Mesodermal cell (in vitro differentiated cells): Measurements from ENCODE around the gene ATP6V0A1.
"Not testable (repeated sequence)": the region's sequence is repeated elsewhere in the genome, so short reads cannot be mapped to it uniquely, and the experiment has no call there.

ENCODE experiments used
- H3K27ac ChIP-seq: 2 replicates; pipeline ENCODE4 v1.7.0; 2013; ENCODE audit warnings: mild to moderate bottlenecking, low read depth, low read length, moderate library complexity; ENCODE audit not compliant: severe bottlenecking
- H3K36me3 ChIP-seq: 2 replicates; pipeline ENCODE4 v1.7.1; 2013; ENCODE audit warnings: mild to moderate bottlenecking, low read length, moderate library complexity; ENCODE audit not compliant: control insufficient read depth, insufficient read depth
- H3K4me1 ChIP-seq: one replicate; pipeline ENCODE4 v1.7.1; 2013; ENCODE audit warnings: mild to moderate bottlenecking, low read length; ENCODE audit not compliant: insufficient read depth, control insufficient read depth, poor library complexity, severe bottlenecking
- H3K4me3 ChIP-seq: 2 replicates; pipeline ENCODE4 v1.7.0; 2013; ENCODE audit warnings: low read length, control low read depth, mild to moderate bottlenecking; ENCODE audit not compliant: insufficient read depth, poor library complexity, severe bottlenecking; ENCODE audit errors: extremely low read depth
- H3K9me3 ChIP-seq: 2 replicates; pipeline ENCODE4 v1.7.1; 2013; ENCODE audit warnings: mild to moderate bottlenecking, low read length, moderate library complexity; ENCODE audit not compliant: control insufficient read depth
- WGBS, 2 experiments: methylation state at CpG; one replicate each; pipeline ENCODE4 v1.1.5; 2013; ENCODE audit warnings: missing lambda C conversion rate in 2 of 2; ENCODE audit not compliant: insufficient coverage in 2 of 2; 5-methylcytosine and 5-hydroxymethylcytosine counted together

ATP6V0A1 gene

GRCh38 chr17:42553161-42553818 is 94.6 kb downstream of the ATP6V0A1 start:
- Histone ChIP-seq H3K9me3 (no peaks in the 10 kb centered on the region), H3K4me3 (peak overlapping the region; percentile 84), H3K27ac (no peak overlapping the region), H3K4me1 (peaks cover 4% of the 10 kb centered on the region), H3K36me3 (peaks cover 6% of the 10 kb centered on the region)
- WGBS, 2 experiments = 92 to 95% methylated on average over 26 to 44 of the region's 45 CpGs

DNA sequence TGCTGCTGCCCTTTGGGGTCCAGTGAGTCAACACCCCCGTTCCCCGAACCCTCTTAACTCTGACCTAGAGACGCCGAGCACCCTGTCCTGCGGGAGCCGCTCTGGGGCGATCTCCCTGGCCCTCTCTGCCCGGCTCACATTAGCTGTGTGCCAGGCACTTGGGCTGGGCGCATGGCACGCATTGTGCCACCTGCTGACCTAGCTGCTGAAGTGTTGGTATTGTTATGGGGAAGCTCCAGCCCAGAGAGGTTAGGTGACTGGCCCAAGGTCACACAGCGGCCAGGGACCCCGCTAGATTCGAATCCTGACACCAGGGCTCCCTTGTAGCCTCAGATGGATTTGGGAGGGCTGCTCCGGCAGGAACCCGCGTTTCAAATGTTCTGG is 95.2 kb downstream of the ATP6V0A1 start:
- H3K36me3 ChIP-seq = peaks cover 6% of the 10 kb centered on the region
- H3K9me3 ChIP-seq = no peaks in the 10 kb centered on the region
- peaks cover 1% of the 10 kb centered on the region for H3K4me1 ChIP-seq
- H3K4me3 ChIP-seq = peak overlapping the region; percentile 84
- 76 to 87% methylated on average over 11 to 15 of the region's 16 CpGs for WGBS, 2 experiments
- peak overlapping the region; percentile 75 for H3K27ac ChIP-seq

DNA sequence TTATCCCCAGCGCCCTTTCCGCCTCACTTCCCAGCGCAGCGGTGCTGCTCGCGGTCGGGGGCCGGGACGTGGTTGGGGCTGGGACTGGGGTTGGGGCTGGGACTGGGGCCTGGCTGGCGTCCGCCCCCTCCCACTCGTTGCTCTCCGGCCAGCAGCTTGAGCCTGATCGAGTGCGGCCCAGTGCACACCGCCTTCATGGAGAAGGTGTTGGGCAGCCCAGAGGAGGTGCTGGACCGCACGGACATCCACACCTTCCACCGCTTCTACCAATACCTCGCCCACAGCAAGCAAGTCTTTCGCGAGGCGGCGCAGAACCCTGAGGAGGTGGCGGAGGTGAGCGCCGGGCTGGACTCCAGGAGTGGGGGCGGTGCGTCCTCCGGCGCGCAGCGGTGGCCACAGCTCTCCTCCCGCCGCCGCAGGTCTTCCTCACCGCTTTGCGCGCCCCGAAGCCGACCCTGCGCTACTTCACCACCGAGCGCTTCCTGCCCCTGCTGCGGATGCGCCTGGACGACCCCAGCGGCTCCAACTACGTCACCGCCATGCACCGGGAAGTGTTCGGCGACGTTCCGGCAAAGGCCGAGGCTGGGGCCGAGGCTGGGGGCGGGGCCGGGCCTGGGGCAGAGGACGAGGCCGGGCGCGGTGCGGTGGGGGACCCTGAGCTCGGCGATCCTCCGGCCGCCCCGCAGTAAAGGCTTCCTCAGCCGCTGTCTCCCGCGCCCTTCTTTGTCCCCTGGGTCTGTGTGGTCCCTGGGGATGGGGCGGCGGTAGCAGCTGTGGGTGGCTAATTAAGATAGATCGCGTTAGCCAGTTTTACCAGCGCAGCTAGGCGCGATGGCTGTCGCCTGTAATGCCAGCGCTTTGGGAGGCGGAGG is 95.8 kb downstream of the ATP6V0A1 start:
- H3K4me3 ChIP-seq = peak overlapping the region; percentile 84
- H3K4me1 ChIP-seq = no peaks in the 10 kb centered on the region
- peak overlapping the region; percentile 75 for H3K27ac ChIP-seq
- WGBS, 2 experiments = 1 to 2% methylated on average over 56 to 77 of the region's 82 CpGs
- no peaks in the 10 kb centered on the region for H3K9me3 ChIP-seq
- H3K36me3 ChIP-seq = peaks cover 6% of the 10 kb centered on the region

DNA sequence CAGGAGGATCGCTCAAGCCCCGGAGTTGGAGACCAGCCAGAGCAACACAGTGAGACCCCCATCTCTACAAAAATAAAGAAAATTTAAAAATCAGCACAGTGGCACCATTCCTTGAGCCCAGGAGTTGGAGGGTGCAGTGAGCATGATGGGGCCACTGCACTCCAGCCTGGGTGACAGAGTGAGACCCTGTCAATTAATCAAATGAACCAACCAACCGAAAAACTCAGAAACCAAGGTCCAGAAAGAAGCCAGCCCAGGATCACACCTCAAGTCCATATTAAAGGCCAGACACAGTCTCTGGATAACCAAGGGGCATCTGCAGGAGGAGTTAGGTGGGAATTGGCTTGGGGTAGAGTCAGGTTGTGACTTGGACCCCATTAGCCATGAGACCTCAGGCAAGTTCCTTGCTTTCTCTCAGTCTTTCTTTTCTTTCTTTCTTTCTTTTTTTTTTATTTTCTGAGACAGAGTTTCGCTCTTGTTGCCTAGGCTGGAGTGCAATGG is 96.5 kb downstream of the ATP6V0A1 start:
- peak overlapping the region; percentile 75 for H3K27ac ChIP-seq
- peaks cover 6% of the 10 kb centered on the region for H3K36me3 ChIP-seq
- peak overlapping the region; percentile 84 for H3K4me3 ChIP-seq
- WGBS, 2 experiments = 10 to 33% methylated on average over 2 to 3 of the region's 4 CpGs
- no peaks in the 10 kb centered on the region for H3K9me3 ChIP-seq
- H3K4me1 ChIP-seq = no peaks in the 10 kb centered on the region

GRCh38 chr17:42555961-42556617 is 97.4 kb downstream of the ATP6V0A1 start:
- H3K27ac ChIP-seq, H3K4me3 ChIP-seq, H3K9me3 ChIP-seq, H3K4me1 ChIP-seq, H3K36me3 ChIP-seq: not testable (repeated sequence)
- 40 to 51% methylated on average over 3 of the region's 5 CpGs for WGBS, 2 experiments

GRCh38 chr17:42559075-42559474 is 100.4 kb downstream of the ATP6V0A1 start:
- H3K4me3 ChIP-seq = no peak overlapping the region
- 88 to 98% methylated on average over 5 to 6 of the region's 6 CpGs for WGBS, 2 experiments
- H3K27ac ChIP-seq = no peak overlapping the region
- H3K9me3 ChIP-seq = no peaks in the 10 kb centered on the region
- peaks cover 8% of the 10 kb centered on the region for H3K36me3 ChIP-seq
- peaks cover 8% of the 10 kb centered on the region for H3K4me1 ChIP-seq

DNA sequence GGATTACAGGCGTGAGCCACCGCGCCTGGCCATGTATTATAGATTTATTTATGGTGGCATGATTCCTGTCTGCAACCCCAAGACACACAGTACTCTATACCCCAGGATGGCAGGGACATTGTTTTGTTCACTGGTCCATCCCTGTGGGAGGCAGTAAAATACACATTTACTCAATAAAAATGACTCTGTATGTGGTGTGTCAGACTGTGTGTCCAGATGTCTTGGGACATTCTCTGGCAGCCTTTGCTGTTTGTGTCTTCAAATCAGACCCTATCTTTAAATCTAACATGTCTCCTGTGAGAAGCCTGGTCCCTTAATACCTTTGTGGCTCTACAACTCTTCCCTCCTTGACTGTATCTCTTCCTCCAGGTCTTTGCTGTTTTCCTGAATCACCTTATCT is 101.6 kb downstream of the ATP6V0A1 start:
- no peak overlapping the region for H3K4me3 ChIP-seq
- no CpG with 5 or more reads among the region's 3 CpGs for WGBS, 2 experiments
- peaks cover 20% of the 10 kb centered on the region for H3K36me3 ChIP-seq

GRCh38 chr17:42561897-42562387 is 103.3 kb downstream of the ATP6V0A1 start, which contains the start of gene COASY:
Gene COASY, plus strand, starts transcription at chr17:42562148. Its CDS starts 475 bp downstream, at chr17:42562623.
- Histone ChIP-seq H3K27ac (peak within 1 kb of the TSS; percentile 71), H3K4me3 (peak within 1 kb of the TSS; percentile 87), H3K4me1 (peaks cover 19% of the 10 kb centered on the region), H3K9me3 (no peaks in the 10 kb centered on the region), H3K36me3 (peaks cover 33% of the 10 kb centered on the region)
- 0 to 1% methylated on average over 26 of the region's 26 CpGs for WGBS, 2 experiments

More for the DNA sequence above, 101.6 kb downstream of the ATP6V0A1 start:
- H3K27ac ChIP-seq = no peak overlapping the region
- H3K4me1 ChIP-seq = peaks cover 8% of the 10 kb centered on the region
- H3K9me3 ChIP-seq = no peaks in the 10 kb centered on the region

GRCh38 chr17:42562388-42563142 is 103.9 kb downstream of the ATP6V0A1 start:
- 24 to 26% methylated on average over 44 to 48 of the region's 48 CpGs for WGBS, 2 experiments
- Histone ChIP-seq H3K4me3 (peak overlapping the region; percentile 87), H3K27ac (peak overlapping the region; percentile 71), H3K9me3 (no peaks in the 10 kb centered on the region), H3K4me1 (peaks cover 19% of the 10 kb centered on the region), H3K36me3 (peaks cover 33% of the 10 kb centered on the region)

- Histone ChIP-seq H3K36me3 (peaks cover 33% of the 10 kb centered on the region), H3K27ac (no peak overlapping the region), H3K4me1 (peaks cover 19% of the 10 kb centered on the region), H3K4me3 (peak overlapping the region; percentile 87), H3K9me3 (no peaks in the 10 kb centered on the region)
- WGBS, 2 experiments = 89 to 94% methylated on average over 11 to 13 of the region's 14 CpGs
Observed at GRCh38 chr17:42563143-42563509, 104.4 kb downstream of the ATP6V0A1 start.
